Glomerular visceral epithelial cell (primary cell): ENCODE data around the gene CTSK.
"Not testable (repeated sequence)": the region's sequence is repeated elsewhere in the genome, so short reads cannot be mapped to it uniquely, and the experiment has no call there.

Source experiments
- DNase-seq: peaks from one replicate; pipeline ENCODE4 v3.0.0-alpha.2; 2016; ENCODE audit errors: extremely low spot score

Gene CTSK

GRCh38 chr1:150808121-150808520, at the start of gene CTSK:
Gene CTSK (minus strand): TSS chr1:150808260. CDS start chr1:150806805, 1,455 bp downstream.
- no peak for DNase-seq

GRCh38 chr1:150852734-150853133, 44.7 kb upstream of the CTSK start:
- DNase-seq, result not testable (repeated sequence)

- DNase-seq, result not testable (repeated sequence)
Observed at GRCh38 chr1:150850801-150851362, 42.8 kb upstream of the CTSK start.

GRCh38 chr1:150846473-150847146, 38.5 kb upstream of the CTSK start:
- no peak for DNase-seq

GRCh38 chr1:150843474-150843873, 35.4 kb upstream of the CTSK start:
- no peak for DNase-seq

GRCh38 chr1:150842964-150843363, 34.9 kb upstream of the CTSK start:
- DNase-seq, result no peak

- no peak for DNase-seq
Observed at GRCh38 chr1:150842343-150842742, 34.3 kb upstream of the CTSK start.

GRCh38 chr1:150841626-150842025, 33.6 kb upstream of the CTSK start:
- no peak for DNase-seq

- not testable (repeated sequence) for DNase-seq
Observed at GRCh38 chr1:150840850-150841249, 32.8 kb upstream of the CTSK start.

GRCh38 chr1:150836129-150836773, 28.2 kb upstream of the CTSK start:
- DNase-seq, result no peak

GRCh38 chr1:150833961-150834360, 25.9 kb upstream of the CTSK start:
- not testable (repeated sequence) for DNase-seq

GRCh38 chr1:150832597-150832996, 24.5 kb upstream of the CTSK start:
- DNase-seq, result no peak

GRCh38 chr1:150829751-150830150, 21.7 kb upstream of the CTSK start:
- no peak for DNase-seq

- DNase-seq, result no peak
Observed at GRCh38 chr1:150826299-150826698, 18.2 kb upstream of the CTSK start.

GRCh38 chr1:150820730-150821512, 12.9 kb upstream of the CTSK start:
- no peak for DNase-seq

GRCh38 chr1:150815871-150816270, 7.8 kb upstream of the CTSK start:
- DNase-seq, result no peak

GRCh38 chr1:150813028-150813707, 5.1 kb upstream of the CTSK start:
- DNase-seq, result peak; percentile 64

GRCh38 chr1:150810958-150811659, 3.0 kb upstream of the CTSK start:
- no peak for DNase-seq

GRCh38 chr1:150809651-150810050, 1.6 kb upstream of the CTSK start:
- peak; percentile 4 for DNase-seq

- no peak for DNase-seq
Observed at GRCh38 chr1:150808846-150809245, 786 bp upstream of the CTSK start.
